Body of pancreas (tissue), 4 donors: ENCODE measurements around the gene LDLRAD4.

Source experiments
- POLR2A ChIP-seq, 3 donors: fragments of 450-650 bp; IDR thresholded peaks; one replicate each; pipeline ENCODE4 v1.6.1; 2016; ENCODE audit warnings: antibody characterized with exemption in 3 of 3, mild to moderate bottlenecking in 2 of 3
- TF ChIP-seq, protein P1 (sequence below), 7 experiments: fragments of 450-650 bp in 4 of 7; fragments of 200-600 bp in 3 of 7; sonication (generic) in 3 of 7; IDR thresholded peaks; one replicate each; pipeline ENCODE4 v1.5.1; 2016 to 2019; ENCODE audit warnings: antibody characterized with exemption in 7 of 7

DNA sequence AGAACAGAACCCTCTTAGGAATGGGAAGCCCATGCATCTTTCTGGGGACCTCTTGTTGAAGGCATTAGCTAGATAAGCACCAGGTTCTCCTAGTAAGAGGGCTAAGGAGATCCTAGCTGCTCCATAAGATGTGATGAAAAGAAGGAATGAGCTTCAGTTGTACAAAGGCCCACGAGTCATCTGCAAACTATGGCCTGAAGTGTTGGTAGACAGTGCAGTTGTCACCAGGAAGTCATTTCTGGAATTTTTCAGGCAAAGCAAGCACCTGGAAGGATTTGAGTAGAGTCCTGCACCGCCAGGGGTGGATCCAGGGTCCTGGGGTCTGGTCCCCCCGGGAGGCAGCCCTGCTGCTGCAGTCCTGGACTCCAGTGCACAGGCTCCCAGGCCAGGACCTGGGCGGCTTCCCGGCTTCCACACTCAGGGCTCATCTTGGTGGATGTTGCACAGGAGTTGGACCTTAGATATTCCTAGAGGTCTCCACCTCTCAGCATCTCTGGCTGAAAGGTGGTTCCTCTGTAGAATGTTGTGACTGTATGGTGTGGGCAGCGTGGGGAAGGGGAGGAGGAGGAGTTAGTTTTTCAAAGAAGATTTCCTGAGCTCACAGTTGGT lies 85.3 kb downstream of the LDLRAD4 start:
- TF ChIP-seq, protein P1, sequence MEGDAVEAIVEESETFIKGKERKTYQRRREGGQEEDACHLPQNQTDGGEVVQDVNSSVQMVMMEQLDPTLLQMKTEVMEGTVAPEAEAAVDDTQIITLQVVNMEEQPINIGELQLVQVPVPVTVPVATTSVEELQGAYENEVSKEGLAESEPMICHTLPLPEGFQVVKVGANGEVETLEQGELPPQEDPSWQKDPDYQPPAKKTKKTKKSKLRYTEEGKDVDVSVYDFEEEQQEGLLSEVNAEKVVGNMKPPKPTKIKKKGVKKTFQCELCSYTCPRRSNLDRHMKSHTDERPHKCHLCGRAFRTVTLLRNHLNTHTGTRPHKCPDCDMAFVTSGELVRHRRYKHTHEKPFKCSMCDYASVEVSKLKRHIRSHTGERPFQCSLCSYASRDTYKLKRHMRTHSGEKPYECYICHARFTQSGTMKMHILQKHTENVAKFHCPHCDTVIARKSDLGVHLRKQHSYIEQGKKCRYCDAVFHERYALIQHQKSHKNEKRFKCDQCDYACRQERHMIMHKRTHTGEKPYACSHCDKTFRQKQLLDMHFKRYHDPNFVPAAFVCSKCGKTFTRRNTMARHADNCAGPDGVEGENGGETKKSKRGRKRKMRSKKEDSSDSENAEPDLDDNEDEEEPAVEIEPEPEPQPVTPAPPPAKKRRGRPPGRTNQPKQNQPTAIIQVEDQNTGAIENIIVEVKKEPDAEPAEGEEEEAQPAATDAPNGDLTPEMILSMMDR (IDR thresholded peaks at IDR 0.05), result no peak
- TF ChIP-seq POLR2A (IDR thresholded peaks at IDR 0.05), result no peak
